Activated B cell treated with CpG ODN at 0.5 μM for 24 hours (primary cell): Measurements from ENCODE around the gene LRRC42. TPM values are rescaled to one million over a fixed set of nuclear protein-coding genes. Genes with fewer than 3 reads are reported as not detected.

Experiments used
- ATAC-seq: fragments of 200-7000 bp; cut with Tn5 transposase; one replicate; pipeline ENCODE4 v1.10.0; 2021; ENCODE audit warnings: low read depth, mild to moderate bottlenecking, moderate library complexity
- CTCF ChIA-PET: fragments of 350-600 bp; sonication (Branson Sonifier 250); formaldehyde crosslinking; loops from one replicate; lab custom pipeline; 2021; ENCODE audit warnings: antibody characterized with exemption; lab: Charles Lee
- POLR2A ChIA-PET: fragments of 350-600 bp; sonication (Branson Sonifier 250); formaldehyde crosslinking; loops from one replicate; lab custom pipeline; 2021; ENCODE audit warnings: antibody characterized with exemption; lab: Charles Lee
- DNase-seq: peaks from one replicate; pipeline ENCODE4 v3.0.0; 2022
- H3K27ac Mint-ChIP-seq: one replicate; pipeline ENCODE4 v1.8.0; 2020; ENCODE audit warnings: mixed read lengths
- H3K27me3 Mint-ChIP-seq: one replicate; pipeline ENCODE4 v1.8.0; 2021; ENCODE audit warnings: mixed read lengths
- H3K36me3 Mint-ChIP-seq: one replicate; pipeline ENCODE4 v1.8.0; 2021; ENCODE audit warnings: low read depth, mixed read lengths
- H3K4me1 Mint-ChIP-seq: one replicate; pipeline ENCODE4 v1.8.0; 2021; ENCODE audit warnings: mixed read lengths
- H3K4me3 Mint-ChIP-seq: one replicate; pipeline ENCODE4 v1.8.0; 2020; ENCODE audit warnings: mild to moderate bottlenecking, mixed read lengths
- H3K9me3 Mint-ChIP-seq: one replicate; pipeline ENCODE4 v1.8.0; 2020; ENCODE audit warnings: mixed read lengths
- CTCF ChIP-seq: fragments of 200-600 bp; IDR thresholded peaks from one replicate; pipeline ENCODE4 v1.8.0; 2022; ENCODE audit warnings: antibody characterized with exemption, mild to moderate bottlenecking
- intact Hi-C: fragments of 100-400 bp; cut with micrococcal nuclease; formaldehyde crosslinking; loops from one replicate; pipeline ENCODE4 v1.15.1; 2024
- total RNA-seq: library from RNA; stranded (reverse); gene quantifications from 2 replicates; pipeline ENCODE4 v1.2.3, GENCODE V29; 2022

Gene LRRC42
- total RNA-seq, 1 donor from 2014 or later, result 13.8 TPM

GRCh38 chr1:53948291-53948690 lies 2.1 kb downstream of the LRRC42 start:
- H3K9me3 Mint-ChIP-seq, result no peaks in the 10 kb centered on the region
- TF ChIP-seq CTCF, result no peak
- ChIA-PET CTCF (interaction anchor here (1.1 to 7.6 kb wide), 6 partner anchors 11 to 88 kb away, joined by 3 to 108 read pairs (median 8); no protein-coding TSS in a partner anchor), POLR2A (interaction anchor here (1.0 kb wide), 1 partner anchor 30 kb away, joined by 3 read pairs; no protein-coding TSS in a partner anchor)
- peak overlapping the region; percentile 28 for H3K4me3 Mint-ChIP-seq
- peaks cover 28% of the 10 kb centered on the region for H3K36me3 Mint-ChIP-seq
- ATAC-seq (no peak), DNase-seq (no peak)
- no peak overlapping the region for H3K27ac Mint-ChIP-seq
- H3K4me1 Mint-ChIP-seq, result peaks cover 29% of the 10 kb centered on the region
- H3K27me3 Mint-ChIP-seq, result no peaks in the 10 kb centered on the region
- intact Hi-C loops, result loop anchor here (5.0 kb wide), 4 partner anchors 621 to 1891 kb away; partner anchors contain the start of genes BTF3L4, CZIB, LRP8 and TTC4

- H3K4me1 Mint-ChIP-seq, result peaks cover 19% of the 10 kb centered on the region
- H3K27ac Mint-ChIP-seq, result no peak overlapping the region
- no peak for DNase-seq
- H3K36me3 Mint-ChIP-seq, result peaks cover 30% of the 10 kb centered on the region
- intact Hi-C loops, result loop anchor here (1.0 to 5.0 kb wide), 6 partner anchors 71 to 1892 kb away; partner anchors contain the start of genes BTF3L4, CZIB, LRP8 and TTC4
- TF ChIP-seq CTCF, result no peak
- no peaks in the 10 kb centered on the region for H3K9me3 Mint-ChIP-seq
- ChIA-PET POLR2A (interaction anchor here (1.0 kb wide), 1 partner anchor 31 kb away, joined by 3 read pairs; no protein-coding TSS in a partner anchor), CTCF (interaction anchor here (0.7 to 7.6 kb wide), 6 partner anchors 10 to 89 kb away, joined by 3 to 108 read pairs (median 9); no protein-coding TSS in a partner anchor)
- no peaks in the 10 kb centered on the region for H3K27me3 Mint-ChIP-seq
- no peak overlapping the region for H3K4me3 Mint-ChIP-seq
- no peak for ATAC-seq
Observed at GRCh38 chr1:53949023-53949990, 3.2 kb downstream of the LRRC42 start.

GRCh38 chr1:53951697-53952096 lies 5.5 kb downstream of the LRRC42 start:
- TF ChIP-seq CTCF, result no peak
- H3K4me3 Mint-ChIP-seq, result no peak overlapping the region
- ChIA-PET CTCF (interaction anchor here (1.2 kb wide), 1 partner anchor 90 kb away, joined by 3 read pairs; no protein-coding TSS in a partner anchor), POLR2A (no interaction called here)
- ATAC-seq, result no peak
- H3K36me3 Mint-ChIP-seq, result peaks cover 25% of the 10 kb centered on the region
- peaks cover 7% of the 10 kb centered on the region for H3K4me1 Mint-ChIP-seq
- no peak overlapping the region for H3K27ac Mint-ChIP-seq
- no peaks in the 10 kb centered on the region for H3K9me3 Mint-ChIP-seq
- DNase-seq, result no peak
- H3K27me3 Mint-ChIP-seq, result no peaks in the 10 kb centered on the region
- intact Hi-C loops, result no loop called here

- DNase-seq, result no peak
- H3K27me3 Mint-ChIP-seq, result no peaks in the 10 kb centered on the region
- no peak overlapping the region for H3K4me3 Mint-ChIP-seq
- ChIA-PET CTCF (interaction anchor here (1.0 to 1.1 kb wide), 2 partner anchors 77 to 94 kb away, joined by 3 read pairs; no protein-coding TSS in a partner anchor), POLR2A (no interaction called here)
- H3K4me1 Mint-ChIP-seq, result no peaks in the 10 kb centered on the region
- peaks cover 35% of the 10 kb centered on the region for H3K36me3 Mint-ChIP-seq
- intact Hi-C loops, result no loop called here
- no peak overlapping the region for H3K27ac Mint-ChIP-seq
- no peaks in the 10 kb centered on the region for H3K9me3 Mint-ChIP-seq
- no peak for ATAC-seq
- no peak for TF ChIP-seq CTCF
Observed at GRCh38 chr1:53954128-53954527, 8.0 kb downstream of the LRRC42 start.
